Smooth muscle cell (in vitro differentiated cells): ENCODE results near the gene ODC1. TPM values are rescaled to one million over a fixed set of nuclear protein-coding genes. Genes with fewer than 3 reads are reported as not detected.
"Not testable (repeated sequence)": the region's sequence is repeated elsewhere in the genome, so short reads cannot be mapped to it uniquely, and the experiment has no call there.

Source experiments
- DNase-seq: peaks from one replicate; lab custom pipeline; 2025; ENCODE audit not compliant: unreplicated experiment; lab: John Stamatoyannopoulos, UW
- H2AFZ ChIP-seq: fragments of 200-600 bp; sonication (generic); 2 replicates; pipeline ENCODE4 v1.6.0; 2016; ENCODE audit warnings: antibody characterized with exemption, low read depth, mild to moderate bottlenecking
- H3F3A ChIP-seq: fragments of 200-600 bp; sonication (generic); 2 replicates; pipeline ENCODE4 v1.6.0; 2017; ENCODE audit warnings: antibody characterized with exemption, low read depth
- H3K27ac ChIP-seq: fragments of 200-600 bp; sonication (generic); 2 replicates; pipeline ENCODE4 v1.5.1; 2016; ENCODE audit warnings: low read depth, mild to moderate bottlenecking
- H3K27me3 ChIP-seq: fragments of 200-600 bp; sonication (generic); 2 replicates; pipeline ENCODE4 v1.6.1; 2016; ENCODE audit warnings: low read depth, mild to moderate bottlenecking
- H3K36me3 ChIP-seq: fragments of 200-600 bp; sonication (generic); 2 replicates; pipeline ENCODE4 v1.5.1; 2016; ENCODE audit warnings: low read depth
- H3K4me1 ChIP-seq: fragments of 200-600 bp; sonication (generic); 2 replicates; pipeline ENCODE4 v1.5.1; 2016; ENCODE audit warnings: low read depth
- H3K4me2 ChIP-seq: fragments of 200-600 bp; sonication (generic); 2 replicates; pipeline ENCODE4 v1.6.0; 2016; ENCODE audit warnings: mild to moderate bottlenecking
- H3K4me3 ChIP-seq: fragments of 200-600 bp; sonication (generic); 2 replicates; pipeline ENCODE4 v1.5.1; 2016; ENCODE audit warnings: mild to moderate bottlenecking
- H3K79me2 ChIP-seq: fragments of 200-600 bp; sonication (generic); 2 replicates; pipeline ENCODE4 v1.6.0; 2016; ENCODE audit warnings: low read depth, mild to moderate bottlenecking
- H3K9ac ChIP-seq: fragments of 200-600 bp; sonication (generic); 2 replicates; pipeline ENCODE4 v1.6.0; 2016; ENCODE audit warnings: low read depth
- H3K9me3 ChIP-seq: fragments of 200-600 bp; sonication (generic); replicated peaks from 2 replicates; pipeline ENCODE4 v1.5.1; 2016; ENCODE audit warnings: low read depth
- H4K20me1 ChIP-seq: fragments of 200-600 bp; sonication (generic); 2 replicates; pipeline ENCODE4 v1.6.0; 2016; ENCODE audit warnings: low read depth
- CTCF ChIP-seq: fragments of 200-600 bp; sonication (generic); IDR thresholded peaks from 2 replicates; pipeline ENCODE4 v1.5.1; 2017; ENCODE audit warnings: borderline replicate concordance, mild to moderate bottlenecking, antibody characterized with exemption; ENCODE audit not compliant: insufficient read depth, poor library complexity, severe bottlenecking
- WGBS: methylation state at CpG from one replicate; pipeline ENCODE4 v1.1.7; 2016; ENCODE audit warnings: low lambda C conversion rate; 5-methylcytosine and 5-hydroxymethylcytosine counted together
- polyA plus RNA-seq: library from polyadenylated mRNA; unstranded; fragments of >200 nt; fragmentation: Nextera tagmentation; extraction: Ambion mirVana; gene quantifications from 2 replicates; pipeline ENCODE4 v1.2.1, GENCODE V29; 2016
- total RNA-seq: library from RNA; depleted of rRNA; stranded (reverse); fragments of >200 nt; gene quantifications from 2 replicates; pipeline ENCODE4 v1.2.3, GENCODE V29; 2014

ODC1 gene
- total and polyA plus RNA-seq, 2 experiments from 2014 or later: 22.4 to 34.7 TPM

GRCh38 chr2:10447300-10447894 lies 730 bp downstream of the ODC1 start:
- Histone ChIP-seq H3F3A (no peaks in the 10 kb centered on the region), H3K27me3 (no peaks in the 10 kb centered on the region), H3K4me1 (peaks cover 22% of the 10 kb centered on the region), H3K9me3 (no peaks in the 10 kb centered on the region), H4K20me1 (peaks cover 19% of the 10 kb centered on the region), H3K79me2 (peaks cover 10% of the 10 kb centered on the region), H3K9ac (peak overlapping the region; percentile 60), H2AFZ (peak overlapping the region; percentile 75), H3K4me2 (peak overlapping the region; percentile 94), H3K4me3 (peak overlapping the region; percentile 70), H3K36me3 (no peaks in the 10 kb centered on the region), H3K27ac (peak overlapping the region; percentile 49)
- 11% methylated on average over 32 of the region's 32 CpGs for WGBS
- no peak for DNase-seq
- no peak for TF ChIP-seq CTCF

- peaks cover 10% of the 10 kb centered on the region for H3K79me2 ChIP-seq
- peaks cover 19% of the 10 kb centered on the region for H4K20me1 ChIP-seq
- H3K9ac ChIP-seq: no peak overlapping the region
- H3F3A ChIP-seq: no peaks in the 10 kb centered on the region
- H3K4me1 ChIP-seq: peaks cover 22% of the 10 kb centered on the region
- no peak for DNase-seq
- peak overlapping the region; percentile 70 for H3K4me3 ChIP-seq
- no peaks in the 10 kb centered on the region for H3K9me3 ChIP-seq
- no peak overlapping the region for H2AFZ ChIP-seq
- no peak for TF ChIP-seq CTCF
- WGBS: 87% methylated on average over 6 of the region's 6 CpGs
- no peaks in the 10 kb centered on the region for H3K27me3 ChIP-seq
- H3K36me3 ChIP-seq: peaks cover 3% of the 10 kb centered on the region
- peak overlapping the region; percentile 94 for H3K4me2 ChIP-seq
- no peak overlapping the region for H3K27ac ChIP-seq
These were observed 1.5 kb downstream of the ODC1 start for GRCh38 chr2:10446631-10447030.

GRCh38 chr2:10444463-10444862 lies 3.7 kb downstream of the ODC1 start:
- Histone ChIP-seq H3K27me3 (no peaks in the 10 kb centered on the region), H3K9ac (no peak overlapping the region), H3F3A (no peaks in the 10 kb centered on the region), H3K9me3 (no peaks in the 10 kb centered on the region), H2AFZ (no peak overlapping the region), H3K4me2 (no peak overlapping the region), H3K79me2 (peaks cover 10% of the 10 kb centered on the region), H3K4me3 (no peak overlapping the region), H3K36me3 (peaks cover 9% of the 10 kb centered on the region), H4K20me1 (peaks cover 19% of the 10 kb centered on the region), H3K4me1 (peaks cover 19% of the 10 kb centered on the region), H3K27ac (no peak overlapping the region)
- no peak for DNase-seq
- WGBS: 93% methylated on average over 5 of the region's 5 CpGs
- no peak for TF ChIP-seq CTCF

DNA sequence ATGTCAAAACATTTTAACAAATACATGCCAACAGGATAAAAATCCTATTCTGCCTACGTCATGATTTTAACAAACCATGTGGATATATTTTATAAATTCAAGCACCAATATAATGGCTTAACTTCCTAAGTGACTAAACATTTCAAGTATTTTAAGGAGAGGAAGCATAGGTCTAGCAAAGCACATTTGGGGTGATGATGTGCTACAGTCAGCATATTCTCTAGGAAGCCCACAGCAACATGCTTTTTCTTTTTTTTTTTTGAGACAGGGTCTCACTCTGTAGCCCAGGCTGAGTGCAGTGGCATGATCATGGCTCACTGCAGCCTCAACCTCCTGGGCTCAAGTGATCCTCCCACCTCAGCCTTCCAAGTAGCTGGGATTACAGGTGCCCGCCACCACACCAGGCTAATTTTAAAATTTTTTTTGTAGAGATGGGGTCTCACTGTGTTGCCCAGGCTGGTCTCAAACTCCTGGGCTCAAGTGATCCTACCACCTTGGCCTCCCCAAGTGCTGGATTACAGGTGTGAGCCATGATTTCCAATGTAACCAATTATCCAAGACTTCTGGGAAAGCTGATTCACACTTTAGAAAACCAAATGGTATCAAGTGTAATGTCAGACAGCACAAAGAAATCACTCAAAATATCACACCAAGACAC lies 5.5 kb downstream of the ODC1 start:
- H2AFZ ChIP-seq, H3K4me2 ChIP-seq, H3K4me3 ChIP-seq, DNase-seq, H3K27ac ChIP-seq, H3F3A ChIP-seq, H3K9me3 ChIP-seq, H3K36me3 ChIP-seq, H3K27me3 ChIP-seq, H3K9ac ChIP-seq: not testable (repeated sequence)
- WGBS: 91% methylated on average over 2 of the region's 2 CpGs
- peaks cover 19% of the 10 kb centered on the region for H4K20me1 ChIP-seq
- H3K79me2 ChIP-seq: peaks cover 10% of the 10 kb centered on the region
- peaks cover 14% of the 10 kb centered on the region for H3K4me1 ChIP-seq
